Stimulated activated CD4-positive, alpha-beta T cell treated with anti-CD3 and anti-CD28 coated beads, Interleukin-4, amount 100 ng/mL, for 4 hours (primary cell): ENCODE measurements around the gene MMUT.
"Not testable (repeated sequence)": the region's sequence is repeated elsewhere in the genome, so short reads cannot be mapped to it uniquely, and the experiment has no call there.

Source experiments
- DNase-seq, 2 experiments: peaks; one replicate each; pipeline ENCODE4 v3.0.0-alpha.2; 2020

Gene MMUT

DNA sequence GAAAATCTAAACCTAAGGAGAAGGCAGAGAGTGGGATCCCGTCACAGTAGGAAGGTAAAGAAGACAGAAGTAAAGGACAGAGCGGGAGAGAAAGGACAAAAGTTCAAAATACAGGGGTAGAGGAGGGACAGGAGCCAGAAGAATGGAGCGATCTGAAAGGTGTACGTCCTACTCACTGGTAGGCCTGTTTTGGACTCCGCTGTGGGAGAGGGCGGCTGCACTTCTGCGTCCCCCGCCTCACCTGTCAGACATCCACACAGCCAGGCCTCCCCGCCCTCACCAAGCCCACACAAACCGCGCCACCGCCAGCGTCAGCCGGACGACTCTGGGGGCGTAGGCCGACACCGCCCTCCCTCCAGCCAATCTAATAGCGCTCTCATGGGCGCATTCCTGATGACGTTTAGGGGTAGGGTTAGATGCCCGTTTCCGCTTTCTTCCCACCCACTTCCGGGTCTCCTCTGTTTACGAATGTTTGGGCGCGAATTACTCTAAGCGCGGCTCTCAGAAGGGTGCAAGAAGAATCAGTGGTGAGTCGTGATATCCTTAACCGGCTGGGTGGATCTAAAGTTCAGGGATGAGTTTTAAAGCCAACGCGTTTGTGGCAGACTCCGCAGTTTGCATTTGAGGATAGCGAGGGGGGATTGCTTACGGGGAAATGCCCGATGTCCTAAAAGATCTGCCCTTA lies at the start of gene MMUT, which contains the start of gene CENPQ:
Gene MMUT, minus strand, starts transcription at position 327 of the 685 bp plus-strand sequence. CDS start 3,787 bp downstream, outside the sequence.
Gene CENPQ, plus strand, starts transcription at position 444 of the 685 bp plus-strand sequence. CDS start 6,807 bp downstream, outside the sequence.
- peak; percentile 79 to 90 for DNase-seq

- DNase-seq = no peak
These were observed 46.3 kb upstream of the MMUT start for GRCh38 chr6:49509342-49509741.

- no peak for DNase-seq
These were observed 43.6 kb upstream of the MMUT start for GRCh38 chr6:49506569-49507111.

- DNase-seq = no peak
These were observed 41.6 kb upstream of the MMUT start for GRCh38 chr6:49504666-49505065.

- no peak for DNase-seq
These were observed 36.6 kb upstream of the MMUT start, which contains the start of gene GLYATL3 for GRCh38 chr6:49499623-49500022. Gene GLYATL3 (plus strand): TSS chr6:49499923. CDS start chr6:49511991, 12,068 bp downstream.

- no peak for DNase-seq
These were observed 36.1 kb upstream of the MMUT start for GRCh38 chr6:49499126-49499525.

- DNase-seq = no peak
These were observed 34.3 kb upstream of the MMUT start for GRCh38 chr6:49497304-49497703.

GRCh38 chr6:49490633-49491032 lies 27.6 kb upstream of the MMUT start:
- no peak for DNase-seq

DNA sequence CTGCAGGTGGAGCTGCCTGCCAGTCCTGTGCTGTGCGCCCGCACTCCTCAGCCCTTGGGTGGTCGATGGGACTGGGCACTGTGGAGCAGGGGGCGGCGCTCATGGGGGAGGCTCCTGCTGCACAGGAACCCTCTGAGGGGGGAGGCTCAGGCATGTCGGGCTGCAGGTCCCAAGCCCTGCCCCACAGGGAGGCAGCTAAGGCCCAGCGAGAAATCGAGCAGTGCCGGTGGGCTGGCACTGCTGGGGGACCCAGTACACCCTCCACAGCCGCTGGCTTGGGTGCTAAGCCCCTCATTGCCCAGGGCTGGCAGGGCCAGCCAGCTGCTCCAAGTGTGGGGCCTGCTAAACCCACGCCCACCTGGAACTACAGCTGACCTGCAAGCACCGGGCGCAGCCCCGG lies 20.3 kb upstream of the MMUT start:
- DNase-seq = not testable (repeated sequence)

GRCh38 chr6:49481846-49482245 lies 18.8 kb upstream of the MMUT start:
- not testable (repeated sequence) for DNase-seq

GRCh38 chr6:49479308-49479970 lies 16.4 kb upstream of the MMUT start:
- no peak for DNase-seq

GRCh38 chr6:49476564-49476963 lies 13.5 kb upstream of the MMUT start:
- not testable (repeated sequence) for DNase-seq

DNA sequence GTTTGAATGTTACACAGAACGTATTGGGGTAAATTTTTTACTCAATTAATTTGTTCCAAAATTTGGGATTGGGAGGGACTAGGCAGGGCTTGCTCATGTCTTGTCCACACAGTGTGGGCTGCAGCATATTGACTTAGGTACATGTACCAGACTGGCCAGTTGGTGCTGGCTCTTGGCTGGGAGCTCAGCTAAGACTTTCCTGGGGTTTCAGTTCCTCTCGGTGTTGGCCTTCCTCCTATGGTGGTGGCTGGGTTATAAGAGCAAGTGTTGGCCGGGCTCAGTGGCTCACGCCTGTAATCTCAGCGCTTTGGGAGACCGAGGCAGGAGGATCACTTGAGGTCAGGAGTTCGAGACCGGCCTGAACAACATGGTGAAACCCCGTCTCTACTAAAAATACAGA lies 5.0 kb upstream of the MMUT start:
- no peak for DNase-seq

GRCh38 chr6:49464691-49465090 lies 1.6 kb upstream of the MMUT start:
- DNase-seq = no peak

DNA sequence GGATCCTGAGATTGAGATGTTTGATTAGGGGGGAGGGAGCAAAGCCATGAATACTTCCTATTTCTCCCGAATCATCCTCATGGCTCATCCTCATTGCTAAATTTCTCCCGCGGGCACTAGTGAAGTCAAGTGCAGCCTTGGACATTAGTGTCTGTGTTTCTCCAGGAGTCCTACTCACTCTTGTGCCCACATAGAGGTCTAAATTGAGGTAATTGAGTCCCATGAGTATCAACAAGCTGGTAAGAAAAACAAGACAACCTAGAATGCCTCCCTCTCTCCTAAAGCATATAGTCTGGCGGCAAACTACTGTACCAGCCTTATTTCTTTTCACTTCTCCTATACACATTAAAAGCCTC lies 537 bp upstream of the MMUT start:
- no peak for DNase-seq

DNA sequence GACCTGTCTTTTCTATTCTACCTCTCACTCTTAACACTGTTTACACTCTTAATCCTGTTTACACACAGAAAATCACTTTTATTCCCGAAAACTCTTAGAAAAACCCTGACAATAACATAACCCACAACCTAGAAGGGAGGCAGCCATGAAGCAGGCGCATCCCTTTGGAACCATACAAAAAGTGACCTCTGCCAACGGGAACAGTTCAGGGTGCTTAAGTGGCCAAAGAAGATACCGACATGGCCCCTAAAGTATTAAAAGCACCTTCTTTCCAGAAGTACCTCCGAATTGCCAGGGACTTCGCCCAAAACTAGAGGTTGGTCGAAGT lies 490 bp downstream of the MMUT start:
- no peak for DNase-seq

DNA sequence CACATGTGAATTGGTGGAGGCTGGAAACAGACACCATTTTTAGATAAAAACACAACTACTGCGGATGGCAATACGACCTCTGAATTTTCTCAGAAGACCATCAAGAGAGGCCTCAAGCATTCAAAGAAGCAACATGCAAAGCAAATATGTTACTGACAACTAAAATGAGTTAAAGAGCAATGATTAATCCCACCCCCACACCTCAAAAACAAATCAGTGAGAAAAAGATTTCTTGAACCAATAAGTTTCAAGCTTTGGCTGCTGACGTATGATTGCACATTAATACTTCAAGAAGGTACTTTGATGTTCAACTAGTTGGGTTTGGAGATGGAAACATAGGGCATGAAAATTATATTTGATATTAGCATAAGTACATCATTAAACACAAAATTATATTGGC lies 982 bp downstream of the MMUT start:
- no peak for DNase-seq

DNA sequence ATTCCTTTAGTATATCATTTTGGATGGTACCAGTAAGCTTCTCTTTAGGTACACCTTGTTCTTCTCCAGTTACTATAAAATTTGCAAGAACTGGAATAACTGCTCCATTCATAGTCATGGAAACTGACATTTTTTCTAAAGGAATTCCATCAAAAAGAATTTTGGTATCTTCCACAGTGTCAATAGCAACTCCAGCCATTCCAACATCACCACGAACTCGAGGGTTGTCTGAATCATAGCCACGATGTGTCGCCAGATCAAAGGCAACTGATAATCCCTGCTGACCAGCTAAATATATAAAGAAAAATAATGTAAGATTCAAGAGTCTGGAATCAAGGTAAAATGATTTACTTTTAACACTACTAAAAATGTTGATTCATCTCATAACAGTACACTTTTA lies 5.3 kb downstream of the MMUT start:
- no peak for DNase-seq

DNA sequence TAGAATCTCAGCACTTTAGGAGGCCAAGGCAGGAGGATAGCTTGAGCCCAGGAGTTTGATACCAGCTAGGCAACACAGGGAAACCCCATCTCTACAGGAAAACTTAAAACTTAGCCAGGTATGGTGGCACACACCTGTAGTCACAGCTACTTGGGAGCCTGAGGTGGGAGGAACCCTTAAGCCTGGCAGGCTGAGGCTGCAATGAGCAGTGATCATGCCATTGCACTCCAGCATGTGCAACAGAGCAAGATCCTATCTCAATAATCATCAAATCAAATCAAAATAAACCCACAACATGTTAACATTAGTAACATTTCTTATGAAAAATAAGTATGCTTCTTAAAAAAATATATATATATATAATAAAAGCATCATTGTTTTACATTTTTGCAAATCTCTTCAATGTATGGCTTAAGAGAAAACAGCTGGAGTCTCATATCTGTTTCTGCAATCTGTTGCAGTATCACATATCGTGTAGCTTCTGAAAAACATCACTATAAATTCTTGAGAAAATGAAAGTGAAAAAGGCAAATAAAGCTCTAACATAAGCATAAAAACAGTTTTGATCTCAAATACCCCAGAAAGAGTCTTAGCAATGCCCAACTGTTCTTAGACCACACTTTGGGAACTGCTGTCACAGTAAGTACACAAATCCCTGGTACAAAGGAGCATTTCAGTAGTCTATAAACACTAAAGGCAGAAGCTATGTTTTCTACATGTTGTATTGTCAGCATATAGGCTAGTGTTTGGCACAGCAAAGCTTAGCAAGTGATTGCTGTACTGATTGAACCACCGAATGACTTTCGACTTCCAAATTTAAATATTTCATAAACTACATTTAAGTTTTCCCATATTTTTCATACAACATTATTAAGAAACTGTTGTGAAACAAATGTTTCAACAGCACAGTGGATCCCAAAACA lies 8.0 kb downstream of the MMUT start:
- DNase-seq = no peak

DNA sequence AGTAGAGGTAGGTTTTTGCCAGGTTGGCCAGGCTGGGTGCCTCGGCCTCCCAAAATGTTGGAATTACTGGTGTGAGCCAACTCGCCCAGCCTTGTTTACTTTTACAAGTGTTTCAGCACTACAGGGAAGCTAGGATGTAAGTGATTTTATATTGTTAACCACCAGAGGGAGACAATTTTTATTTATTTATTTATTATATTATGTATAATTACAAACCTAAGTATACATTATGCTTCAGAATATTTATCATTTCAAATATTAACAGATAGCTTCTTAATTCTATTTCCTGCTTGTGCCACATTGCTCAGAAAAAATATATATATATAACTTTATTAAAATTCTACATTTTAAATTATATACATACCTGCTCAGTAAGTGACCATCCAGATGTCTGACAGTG lies 9.8 kb downstream of the MMUT start:
- DNase-seq = no peak

DNA sequence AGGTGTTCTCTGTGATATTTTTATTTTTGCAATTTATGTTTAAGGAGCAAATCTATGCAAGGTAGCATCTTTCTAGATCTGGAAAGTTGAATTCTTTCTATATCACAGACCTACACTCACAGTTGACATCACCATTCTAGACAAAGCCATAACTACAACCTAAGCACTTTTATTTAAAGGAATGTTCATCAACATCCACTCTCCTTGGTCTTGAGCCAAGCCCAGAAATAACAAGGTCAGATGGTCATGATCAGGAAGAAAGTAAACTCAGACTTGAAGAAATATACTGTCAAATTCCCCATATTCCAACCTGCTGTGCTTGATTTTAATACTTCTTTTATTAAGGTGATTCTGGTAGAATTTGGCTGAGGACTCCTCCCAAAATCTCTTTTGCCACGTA lies 32.2 kb downstream of the MMUT start:
- DNase-seq = no peak

DNA sequence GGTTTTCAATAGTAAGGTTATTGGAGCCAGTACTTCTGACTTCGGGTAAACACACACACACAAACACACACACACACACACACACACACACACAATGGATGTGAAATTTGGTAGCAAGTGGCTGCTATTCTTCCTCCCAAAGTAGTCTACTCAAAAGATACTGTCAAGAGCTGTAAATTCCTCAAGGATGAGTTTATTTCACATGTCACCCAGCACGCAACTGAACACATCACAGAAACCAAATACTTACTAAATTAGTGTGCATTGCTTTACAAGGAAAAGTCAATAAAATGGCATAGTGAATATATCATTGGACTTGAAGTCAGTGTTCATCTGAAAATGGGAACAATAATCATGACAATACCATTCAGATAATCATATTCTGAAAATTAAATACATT lies 32.9 kb downstream of the MMUT start:
- no peak for DNase-seq

GRCh38 chr6:49423817-49424216 lies 39.2 kb downstream of the MMUT start:
- no peak for DNase-seq
